ENCODE measurements around the gene PEX10.

The PEX10 gene

GRCh38 chr1:2446861-2447260 is 34.5 kb upstream of the PEX10 start:
- H3K27ac ChIP-seq = no peak overlapping the region

GRCh38 chr1:2446394-2446793 is 34.0 kb upstream of the PEX10 start:
- no peak for TF ChIP-seq CTCF (conservative IDR thresholded peaks at IDR 0.05)
- H3K27ac ChIP-seq = no peak overlapping the region

More at GRCh38 chr1:2446861-2447260, 34.5 kb upstream of the PEX10 start:
- no peak for TF ChIP-seq CTCF (conservative IDR thresholded peaks at IDR 0.05)

DNA sequence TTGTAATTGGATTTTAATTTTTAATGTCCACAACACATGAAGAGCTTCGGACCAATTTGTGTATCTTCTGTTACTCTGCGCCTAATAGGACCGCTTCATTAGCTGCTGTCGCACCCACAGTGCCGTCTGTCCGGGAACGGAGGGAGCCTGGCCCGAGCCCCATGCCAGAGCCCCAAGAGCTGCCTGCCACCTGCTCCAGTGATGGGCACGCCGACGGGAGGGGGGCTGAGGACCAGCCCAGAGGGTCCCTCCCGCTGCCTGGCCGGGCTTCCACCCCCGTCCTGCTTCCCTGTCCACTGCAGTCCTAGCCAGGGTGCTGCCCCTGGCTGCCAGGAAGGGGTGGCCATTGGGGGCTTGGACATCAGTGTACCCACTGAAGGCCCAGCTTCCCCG is 33.5 kb upstream of the PEX10 start:
- no peak overlapping the region for H3K27ac ChIP-seq
- no peak for TF ChIP-seq CTCF (conservative IDR thresholded peaks at IDR 0.05)

- no peak overlapping the region for H3K27ac ChIP-seq
- no peak for TF ChIP-seq CTCF (conservative IDR thresholded peaks at IDR 0.05)
Observed at GRCh38 chr1:2445162-2445822, 32.9 kb upstream of the PEX10 start.

DNA sequence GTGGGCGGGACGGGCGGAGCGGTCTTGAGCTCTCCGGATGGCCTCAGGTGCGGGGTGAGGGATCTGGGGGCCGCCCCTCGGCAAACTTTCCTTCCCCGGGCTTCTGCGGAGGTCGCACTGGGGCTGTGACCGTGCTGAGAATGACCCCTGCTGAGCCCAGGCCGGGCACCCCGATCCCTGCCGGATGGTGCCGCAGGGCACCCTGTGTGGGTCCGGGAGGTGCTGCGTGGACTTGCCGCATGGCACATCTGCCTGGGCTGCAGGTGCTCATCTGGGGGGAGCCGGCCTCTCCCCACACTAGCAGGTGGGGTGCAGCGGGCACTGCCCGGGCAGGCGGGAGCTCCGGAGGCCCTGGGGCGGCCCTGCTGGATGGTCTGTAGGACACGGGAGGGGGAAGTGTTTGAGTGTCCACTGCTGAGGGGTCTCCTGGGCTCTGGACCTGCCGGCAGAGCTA is 31.8 kb upstream of the PEX10 start:
- TF ChIP-seq CTCF (conservative IDR thresholded peaks at IDR 0.05) = 0 out of 2 replicates have a peak, but pooled peaks have one; percentile 9
- no peak overlapping the region for H3K27ac ChIP-seq

- peak; percentile 54 for TF ChIP-seq CTCF (conservative IDR thresholded peaks at IDR 0.05)
- no peak overlapping the region for H3K27ac ChIP-seq
Observed at GRCh38 chr1:2443277-2444137, 31.1 kb upstream of the PEX10 start.

- no peak for TF ChIP-seq CTCF (conservative IDR thresholded peaks at IDR 0.05)
- no peak overlapping the region for H3K27ac ChIP-seq
Observed at GRCh38 chr1:2442661-2443060, 30.3 kb upstream of the PEX10 start.

All from VCaP (cell line).